Caco-2 (cell line): ENCODE measurements around the gene SLC19A3. TPM values are rescaled to one million over a fixed set of nuclear protein-coding genes. Genes with fewer than 3 reads are reported as not detected.

ENCODE experiments used
- BruUV-seq: library from RNA; stranded (reverse); fragments of 400-500 nt; replicated peaks from 2 replicates; lab custom pipeline; 2021; lab: Mats Ljungman, UMichigan
- CTCF ChIA-PET: fragments of 300-600 bp; sonication (Branson Sonifier 250); formaldehyde crosslinking; loops from one replicate; lab custom pipeline; 2022; ENCODE audit warnings: antibody characterized with exemption; lab: Charles Lee
- POLR2A ChIA-PET: fragments of 300-600 bp; sonication (Branson Sonifier 250); formaldehyde crosslinking; loops from one replicate; lab custom pipeline; 2022; ENCODE audit warnings: antibody characterized with exemption; lab: Charles Lee
- DNase-seq, 2 experiments: peaks; one replicate each; pipeline versions ENCODE4 v3.0.0 to v3.0.0-alpha.2; 2020 to 2022
- H3K27me3 ChIP-seq: replicated peaks from 2 replicates; pipeline ENCODE4 v1.6.0; 2011; ENCODE audit warnings: low read length; ENCODE audit not compliant: control insufficient read depth, insufficient read depth
- H3K36me3 ChIP-seq: 2 replicates; pipeline ENCODE4 v1.5.1; 2011; ENCODE audit warnings: low read length; ENCODE audit not compliant: control insufficient read depth, insufficient read depth
- H3K4me1 ChIP-seq: fragments of 250-450 bp; sonication (Bioruptor Pico); 2 replicates; pipeline ENCODE4 v1.5.1; 2020; ENCODE audit warnings: mild to moderate bottlenecking
- H3K4me3 ChIP-seq: 2 replicates; pipeline ENCODE4 v1.5.1; 2011; ENCODE audit warnings: low read depth, mild to moderate bottlenecking, control low read depth, low read length
- H3K9me3 ChIP-seq: fragments of 250-450 bp; sonication (Bioruptor Pico); 2 replicates; pipeline ENCODE4 v1.5.1; 2020; ENCODE audit warnings: mild to moderate bottlenecking, moderate library complexity
- H3K27ac Mint-ChIP-seq: one replicate; pipeline ENCODE4 v1.8.0; 2022; ENCODE audit warnings: mixed read lengths; ENCODE audit not compliant: unreplicated experiment
- H3K27me3 Mint-ChIP-seq: one replicate; pipeline ENCODE4 v1.8.0; 2022; ENCODE audit warnings: mixed read lengths; ENCODE audit not compliant: insufficient read depth, unreplicated experiment
- H3K36me3 Mint-ChIP-seq: one replicate; pipeline ENCODE4 v1.8.0; 2022; ENCODE audit warnings: mild to moderate bottlenecking, mixed read lengths; ENCODE audit not compliant: insufficient read depth, unreplicated experiment
- H3K4me1 Mint-ChIP-seq: one replicate; pipeline ENCODE4 v1.8.0; 2022; ENCODE audit warnings: low read depth, mixed read lengths; ENCODE audit not compliant: unreplicated experiment
- H3K4me3 Mint-ChIP-seq: one replicate; pipeline ENCODE4 v1.8.0; 2022; ENCODE audit warnings: mild to moderate bottlenecking, moderate library complexity, mixed read lengths; ENCODE audit not compliant: unreplicated experiment
- H3K9me3 Mint-ChIP-seq: one replicate; pipeline ENCODE4 v1.8.0; 2022; ENCODE audit warnings: mixed read lengths; ENCODE audit not compliant: unreplicated experiment
- intact Hi-C: fragments of 100-400 bp; cut with micrococcal nuclease; formaldehyde crosslinking; loops from one replicate; pipeline ENCODE4 v1.10.0; 2022; ENCODE audit not compliant: unreplicated experiment
- total RNA-seq: library from RNA; stranded (reverse); gene quantifications from 2 replicates; pipeline ENCODE4 v1.2.3, GENCODE V29; 2022
- TF ChIP-seq, protein P1 (sequence below), 2 experiments: fragments of 200-600 bp in 1 of 2; IDR thresholded peaks; 1 replicate in 1 of 2; 2 replicates in 1 of 2; pipeline versions ENCODE4 v1.5.1 to v1.8.0; 2011 to 2022; ENCODE audit warnings: antibody characterized with exemption in 1 of 2, control low read depth in 1 of 2, inconsistent platforms in 1 of 2, low read depth in 1 of 2, low read length in 1 of 2, mild to moderate bottlenecking in 1 of 2, moderate library complexity in 1 of 2; ENCODE audit not compliant: insufficient read depth in 1 of 2, severe bottlenecking in 1 of 2, unreplicated experiment in 1 of 2

SLC19A3 gene
- total RNA-seq, 1 experiment from 2014 or later, result 98.5 TPM

DNA sequence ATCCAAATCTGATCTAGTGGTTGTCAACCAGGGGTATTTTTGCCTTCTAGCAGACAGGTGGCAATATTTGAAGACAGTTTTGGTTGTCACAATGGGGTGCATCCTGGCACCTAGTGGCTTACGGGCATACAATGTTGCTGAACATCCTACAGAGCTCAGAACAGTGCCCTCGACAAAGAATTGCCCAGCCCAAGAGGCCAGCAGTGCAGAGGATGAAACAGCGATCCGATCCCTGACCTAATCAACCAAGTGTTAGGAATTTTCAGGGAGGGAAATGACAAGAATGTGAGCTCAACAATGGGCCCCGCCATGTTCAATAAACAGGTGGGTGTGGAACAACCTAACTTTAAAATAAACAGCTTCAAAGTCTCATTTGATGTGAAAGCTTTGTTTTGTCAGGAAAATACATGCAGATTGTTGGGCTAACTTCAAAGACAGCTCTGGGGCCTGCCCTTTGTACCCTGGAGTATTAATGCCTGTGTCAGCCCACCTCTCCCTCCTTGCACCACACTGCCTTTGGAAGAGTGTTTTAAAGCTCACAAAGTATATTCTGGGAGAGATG lies 73.8 kb downstream of the SLC19A3 start:
- Mint-ChIP-seq H3K4me1 (peaks cover 17% of the 10 kb centered on the region), H3K27ac (peak overlapping the region; percentile 73), H3K36me3 (no peaks in the 10 kb centered on the region), H3K9me3 (no peaks in the 10 kb centered on the region), H3K27me3 (no peaks in the 10 kb centered on the region), H3K4me3 (no peak overlapping the region)
- peak; percentile 76 to 78 for DNase-seq
- ChIA-PET POLR2A (interaction anchor here (0.6 to 1.1 kb wide), 4 partner anchors 14 to 227 kb away, joined by 3 to 6 read pairs (median 4); partner anchors contain the start of gene DAW1), CTCF (interaction anchor here (0.6 to 1.7 kb wide), 6 partner anchors 9 to 164 kb away, joined by 3 to 12 read pairs (median 4); no protein-coding TSS in a partner anchor)
- no peak overlapping the region for H3K4me3 ChIP-seq
- H3K9me3 ChIP-seq, result no peaks in the 10 kb centered on the region
- H3K27me3 ChIP-seq, result no peaks in the 10 kb centered on the region
- intact Hi-C loops, result loop anchor here (1.0 to 2.0 kb wide), 4 partner anchors 9 to 69 kb away; no protein-coding TSS in a partner anchor
- H3K4me1 ChIP-seq, result peaks cover 39% of the 10 kb centered on the region
- H3K36me3 ChIP-seq, result no peaks in the 10 kb centered on the region
- TF ChIP-seq, protein P1, sequence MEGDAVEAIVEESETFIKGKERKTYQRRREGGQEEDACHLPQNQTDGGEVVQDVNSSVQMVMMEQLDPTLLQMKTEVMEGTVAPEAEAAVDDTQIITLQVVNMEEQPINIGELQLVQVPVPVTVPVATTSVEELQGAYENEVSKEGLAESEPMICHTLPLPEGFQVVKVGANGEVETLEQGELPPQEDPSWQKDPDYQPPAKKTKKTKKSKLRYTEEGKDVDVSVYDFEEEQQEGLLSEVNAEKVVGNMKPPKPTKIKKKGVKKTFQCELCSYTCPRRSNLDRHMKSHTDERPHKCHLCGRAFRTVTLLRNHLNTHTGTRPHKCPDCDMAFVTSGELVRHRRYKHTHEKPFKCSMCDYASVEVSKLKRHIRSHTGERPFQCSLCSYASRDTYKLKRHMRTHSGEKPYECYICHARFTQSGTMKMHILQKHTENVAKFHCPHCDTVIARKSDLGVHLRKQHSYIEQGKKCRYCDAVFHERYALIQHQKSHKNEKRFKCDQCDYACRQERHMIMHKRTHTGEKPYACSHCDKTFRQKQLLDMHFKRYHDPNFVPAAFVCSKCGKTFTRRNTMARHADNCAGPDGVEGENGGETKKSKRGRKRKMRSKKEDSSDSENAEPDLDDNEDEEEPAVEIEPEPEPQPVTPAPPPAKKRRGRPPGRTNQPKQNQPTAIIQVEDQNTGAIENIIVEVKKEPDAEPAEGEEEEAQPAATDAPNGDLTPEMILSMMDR (IDR thresholded peaks at IDR 0.05; ENCODE audit: insufficient read depth in 1 of 2, low read depth in 1 of 2, low read length in 1 of 2, severe bottlenecking in 1 of 2, unreplicated experiment in 1 of 2), result no peak
- BruUV-seq, result no TSS peak

DNA sequence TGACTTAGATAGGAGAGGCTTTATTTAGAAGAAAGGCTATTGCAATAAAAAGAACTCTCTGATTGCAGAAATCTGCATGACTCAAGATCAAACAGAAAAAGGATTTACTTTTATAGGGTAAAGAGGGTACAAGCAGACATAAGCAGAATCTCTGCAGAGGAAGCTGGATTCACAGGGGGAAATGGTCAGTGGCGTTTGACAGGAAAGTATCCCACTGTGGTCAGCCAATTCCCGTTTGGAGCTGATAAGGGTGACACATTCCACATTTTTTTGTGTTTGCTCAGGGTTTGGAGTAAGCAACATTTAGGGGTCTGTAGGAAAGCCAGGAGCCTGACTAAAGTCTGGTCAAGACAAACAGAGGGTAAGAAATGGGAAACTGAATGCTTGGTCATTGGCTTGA lies 75.2 kb downstream of the SLC19A3 start:
- H3K4me3 Mint-ChIP-seq, result peak overlapping the region; percentile 13
- peak overlapping the region; percentile 80 for H3K27ac Mint-ChIP-seq
- no peaks in the 10 kb centered on the region for H3K9me3 Mint-ChIP-seq
- peaks cover 14% of the 10 kb centered on the region for H3K4me1 Mint-ChIP-seq
- intact Hi-C loops, result no loop called here
- Histone ChIP-seq H3K4me3 (no peak overlapping the region), H3K36me3 (no peaks in the 10 kb centered on the region), H3K9me3 (no peaks in the 10 kb centered on the region), H3K27me3 (no peaks in the 10 kb centered on the region), H3K4me1 (peaks cover 33% of the 10 kb centered on the region)
- CTCF ChIA-PET, result no interaction called here
- TF ChIP-seq, protein P1 (IDR thresholded peaks at IDR 0.05; ENCODE audit: insufficient read depth in 1 of 2, low read depth in 1 of 2, low read length in 1 of 2, severe bottlenecking in 1 of 2, unreplicated experiment in 1 of 2), result no peak
- H3K27me3 Mint-ChIP-seq, result no peaks in the 10 kb centered on the region
- BruUV-seq, result no TSS peak
- POLR2A ChIA-PET, result no interaction called here
- H3K36me3 Mint-ChIP-seq, result no peaks in the 10 kb centered on the region
- DNase-seq, result no peak

DNA sequence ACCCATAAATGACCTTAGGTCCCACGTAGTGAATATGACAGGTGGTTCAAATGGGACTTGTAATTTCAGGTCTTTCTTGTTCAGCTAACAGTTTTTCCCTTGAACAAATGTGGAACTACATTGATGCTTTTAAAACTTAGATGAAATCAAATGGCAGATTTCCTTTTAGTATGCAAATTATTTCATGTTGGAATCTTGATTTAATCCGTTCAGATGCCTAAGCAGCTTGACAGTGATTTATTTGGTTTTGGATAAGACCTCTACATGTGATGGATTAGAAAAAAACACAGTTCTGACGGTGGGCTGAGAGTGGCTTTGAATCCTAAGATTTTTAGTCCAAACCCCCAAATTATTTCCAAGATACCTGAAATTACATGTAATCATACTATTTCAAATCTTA lies 83.6 kb downstream of the SLC19A3 start:
- CTCF ChIA-PET, result interaction anchor here (0.6 kb wide), 1 partner anchor 479 kb away, joined by 3 read pairs; no protein-coding TSS in a partner anchor
- intact Hi-C loops, result no loop called here

More for the DNA sequence above, 83.6 kb downstream of the SLC19A3 start:
- Mint-ChIP-seq H3K9me3 (no peaks in the 10 kb centered on the region), H3K27ac (no peak overlapping the region), H3K4me1 (no peaks in the 10 kb centered on the region), H3K27me3 (no peaks in the 10 kb centered on the region), H3K4me3 (no peak overlapping the region), H3K36me3 (no peaks in the 10 kb centered on the region)
- POLR2A ChIA-PET, result no interaction called here
- Histone ChIP-seq H3K27me3 (no peaks in the 10 kb centered on the region), H3K4me3 (no peak overlapping the region), H3K4me1 (peaks cover 5% of the 10 kb centered on the region), H3K36me3 (no peaks in the 10 kb centered on the region), H3K9me3 (no peaks in the 10 kb centered on the region)
- TF ChIP-seq, protein P1 (IDR thresholded peaks at IDR 0.05; ENCODE audit: insufficient read depth in 1 of 2, low read depth in 1 of 2, low read length in 1 of 2, severe bottlenecking in 1 of 2, unreplicated experiment in 1 of 2), result no peak
- no peak for DNase-seq
- BruUV-seq, result no TSS peak

Other genes starting within 250 kb of the SLC19A3 start
- 73.1 and 73.2 TPM in 2 replicates for gene AGFG1, start 245.9 kb downstream of the SLC19A3 start, total RNA-seq
- not detected in 2 replicates for gene SCYGR2, start 119.1 kb downstream of the SLC19A3 start, total RNA-seq
- gene SCYGR3, start 103.2 kb downstream of the SLC19A3 start, total RNA-seq, result not detected in 2 replicates
- gene SCYGR4, start 100.5 kb downstream of the SLC19A3 start, total RNA-seq, result not detected in 2 replicates
- not detected in 2 replicates for gene SCYGR5, start 51.2 kb downstream of the SLC19A3 start, total RNA-seq
- gene SCYGR6, start 6.7 kb upstream of the SLC19A3 start, total RNA-seq, result not detected in 2 replicates
- not detected in 2 replicates for gene SCYGR7, start 10.3 kb upstream of the SLC19A3 start, total RNA-seq
- not detected in 2 replicates for gene SCYGR8, start 27.9 kb upstream of the SLC19A3 start, total RNA-seq
- 2.8 and 3.5 TPM in 2 replicates for gene CCL20, start 95.8 kb upstream of the SLC19A3 start, total RNA-seq
- 5.4 and 6.6 TPM in 2 replicates for gene DAW1, start 153.6 kb upstream of the SLC19A3 start, total RNA-seq